Prostate gland (tissue), 2 donors: ENCODE results near the gene PRMT7. TPM values are rescaled to one million over a fixed set of nuclear protein-coding genes. Genes with fewer than 3 reads are reported as not detected.
A peak's percentile ranks its signal among the peaks of the same experiment; 100 is the strongest.
"Not testable (repeated sequence)": the region's sequence is repeated elsewhere in the genome, so short reads cannot be mapped to it uniquely, and the experiment has no call there.

Source experiments
- DNase-seq: peaks from one replicate; pipeline ENCODE4 v3.0.0-alpha.2; 2019; ENCODE audit warnings: low spot score
- H3K27ac ChIP-seq, 2 donors: fragments of 200-600 bp; sonication (generic); 2 replicates each; pipeline ENCODE4 v1.5.1; 2017 to 2019
- H3K27me3 ChIP-seq: fragments of 200-600 bp; sonication (generic); replicated peaks from 2 replicates; pipeline ENCODE4 v1.5.1; 2019; ENCODE audit not compliant: insufficient read depth
- H3K36me3 ChIP-seq, 2 donors: fragments of 200-600 bp; sonication (generic); 1 replicate in 1 of 2; 2 replicates in 1 of 2; pipeline versions ENCODE4 v1.5.1 to v1.8.1; 2017 to 2019
- H3K4me1 ChIP-seq: fragments of 200-600 bp; sonication (generic); replicated peaks from 2 replicates; pipeline ENCODE4 v1.5.1; 2019
- H3K4me3 ChIP-seq, 2 donors: fragments of 200-600 bp; sonication (generic); 2 replicates each; pipeline ENCODE4 v1.5.1; 2017 to 2019
- H3K9me3 ChIP-seq: fragments of 200-600 bp; sonication (generic); 2 replicates; pipeline ENCODE4 v1.5.1; 2017
- CTCF ChIP-seq, 4 experiments: fragments of 200-600 bp in 2 of 4; fragments of 450-650 bp in 2 of 4; sonication (generic) in 2 of 4; IDR thresholded peaks; 1 replicate in 3 of 4; 2 replicates in 1 of 4; pipeline ENCODE4 v1.5.1; 2016 to 2019; ENCODE audit warnings: antibody characterized with exemption in 4 of 4, mild to moderate bottlenecking in 2 of 4, moderate library complexity in 2 of 4
- POLR2A ChIP-seq: fragments of 450-650 bp; IDR thresholded peaks from one replicate; pipeline ENCODE4 v1.6.1; 2016; ENCODE audit warnings: antibody characterized with exemption, mild to moderate bottlenecking
- POLR2AphosphoS5 ChIP-seq: sonication (generic); formaldehyde crosslinking; IDR thresholded peaks from one replicate; pipeline ENCODE4 v1.6.1; 2017; ENCODE audit warnings: antibody characterized with exemption
- WGBS: methylation state at CpG from one replicate; pipeline ENCODE4 v1.1.5; 2018; 5-methylcytosine and 5-hydroxymethylcytosine counted together
- intact Hi-C: fragments of 100-400 bp; cut with DNase I; formaldehyde crosslinking; loops from one replicate; pipeline ENCODE4 v1.14.2; 2022
- total RNA-seq, 2 donors: library from RNA; depleted of rRNA; stranded (reverse); fragments of >200 nt; gene quantifications; one replicate each; pipeline ENCODE4 v1.1.0, GENCODE V29; 2016

Gene PRMT7
- total RNA-seq, 2 donors from 2014 or later: 45.2 to 77.9 TPM

GRCh38 chr16:68287276-68288251 lies 23.3 kb upstream of the PRMT7 start:
- intact Hi-C loops: no loop called here
- no peak for TF ChIP-seq POLR2A
- TF ChIP-seq POLR2AphosphoS5: no peak
- TF ChIP-seq CTCF (IDR thresholded peaks at IDR 0.05): no peak
- H3K9me3 ChIP-seq: no peaks in the 10 kb centered on the region
- no peaks in the 10 kb centered on the region for H3K4me1 ChIP-seq
- DNase-seq: no peak
- no peaks in the 10 kb centered on the region for H3K27me3 ChIP-seq
- H3K36me3 ChIP-seq: peaks cover 0 to 4% of the 10 kb centered on the region in 2 donors
- H3K4me3 ChIP-seq: no peak overlapping the region
- H3K27ac ChIP-seq: peak overlapping the region in 1 of 2 donors; percentile 6
- WGBS: 89% methylated on average over 11 of the region's 11 CpGs

- H3K27ac ChIP-seq: no peak overlapping the region
- H3K36me3 ChIP-seq: peaks cover 0 to 4% of the 10 kb centered on the region in 2 donors
These were observed 22.6 kb upstream of the PRMT7 start for GRCh38 chr16:68288252-68288650.

GRCh38 chr16:68288796-68289195 lies 22.0 kb upstream of the PRMT7 start:
- H3K4me3 ChIP-seq, H3K27me3 ChIP-seq, DNase-seq, H3K4me1 ChIP-seq, intact Hi-C loops, H3K9me3 ChIP-seq, H3K36me3 ChIP-seq, H3K27ac ChIP-seq: not testable (repeated sequence)
- 83% methylated on average over 9 of the region's 9 CpGs for WGBS

More at GRCh38 chr16:68288252-68288650, 22.6 kb upstream of the PRMT7 start:
- no peak overlapping the region for H3K4me3 ChIP-seq
- DNase-seq: no peak
- 94% methylated on average over 1 of the region's 1 CpG for WGBS
- H3K9me3 ChIP-seq: no peaks in the 10 kb centered on the region
- no peaks in the 10 kb centered on the region for H3K27me3 ChIP-seq
- TF ChIP-seq CTCF (IDR thresholded peaks at IDR 0.05) (no peak), POLR2A (no peak), POLR2AphosphoS5 (no peak)
- intact Hi-C loops: no loop called here
- H3K4me1 ChIP-seq: no peaks in the 10 kb centered on the region

- Histone ChIP-seq H3K27ac (peak overlapping the region; percentile 9 to 47), H3K4me1 (no peaks in the 10 kb centered on the region), H3K4me3 (no peak overlapping the region), H3K9me3 (no peaks in the 10 kb centered on the region), H3K27me3 (no peaks in the 10 kb centered on the region), H3K36me3 (peaks cover 0 to 4% of the 10 kb centered on the region in 2 donors)
- WGBS: 96% methylated on average over 2 of the region's 2 CpGs
- DNase-seq: no peak
- intact Hi-C loops: no loop called here
- TF ChIP-seq POLR2AphosphoS5 (no peak), CTCF (IDR thresholded peaks at IDR 0.05) (no peak), POLR2A (no peak)
These were observed 21.6 kb upstream of the PRMT7 start for GRCh38 chr16:68289202-68289601.

- Histone ChIP-seq H3K27me3 (no peaks in the 10 kb centered on the region), H3K4me1 (no peaks in the 10 kb centered on the region), H3K36me3 (peaks cover 0 to 4% of the 10 kb centered on the region in 2 donors), H3K9me3 (no peaks in the 10 kb centered on the region), H3K4me3 (no peak overlapping the region), H3K27ac (peak overlapping the region; percentile 9 to 47)
- TF ChIP-seq CTCF (IDR thresholded peaks at IDR 0.05) (no peak), POLR2AphosphoS5 (no peak), POLR2A (no peak)
- no peak for DNase-seq
- WGBS: 39% methylated on average over 4 of the region's 4 CpGs
- intact Hi-C loops: no loop called here
These were observed 21.0 kb upstream of the PRMT7 start for GRCh38 chr16:68289621-68290329.
